ENCODE data around the gene R3HDML. TPM values are rescaled to one million over a fixed set of nuclear protein-coding genes. Genes with fewer than 3 reads are reported as not detected.

R3HDML gene
- total and polyA plus RNA-seq, 2 of the 13 experiments (the other 11 are each of a cell fraction or from before 2014, with no cell fraction given), result not detected

- TF ChIP-seq ZBED4 (CRISPR knock-in tag; IDR thresholded peaks at IDR 0.05; ENCODE audit: borderline replicate concordance) (0 out of 2 replicates have a peak, but pooled peaks have one; percentile 17), ZNF253 (CRISPR knock-in tag; IDR thresholded peaks at IDR 0.05; ENCODE audit: borderline replicate concordance) (no peak; the same call in 1 of the 2 replicates), ZNF441 (CRISPR knock-in tag; IDR thresholded peaks at IDR 0.05; ENCODE audit: borderline replicate concordance) (peak; percentile 72), NFATC3 (CRISPR knock-in tag; IDR thresholded peaks at IDR 0.05) (peak; percentile 67; the same call in 1 of the 2 replicates), ZNF761 (CRISPR knock-in tag; conservative IDR thresholded peaks at IDR 0.05) (0 out of 2 replicates have a peak, but pooled peaks have one; percentile 24), EEA1 (CRISPR knock-in tag; IDR thresholded peaks at IDR 0.05; ENCODE audit: borderline replicate concordance) (peak; percentile 84), MNT (IDR thresholded peaks at IDR 0.05) (no peak), ZNF839 (CRISPR knock-in tag; IDR thresholded peaks at IDR 0.05; ENCODE audit: borderline replicate concordance) (no peak), HES4 (CRISPR knock-in tag; IDR thresholded peaks at IDR 0.05; ENCODE audit: borderline replicate concordance) (no peak), HIVEP1 (CRISPR knock-in tag; IDR thresholded peaks at IDR 0.05) (peak; percentile 77; the same call in 1 of the 2 replicates), BRF2 (CRISPR knock-in tag; IDR thresholded peaks at IDR 0.05) (no peak), GMEB1 (CRISPR knock-in tag; IDR thresholded peaks at IDR 0.05; ENCODE audit: borderline replicate concordance) (peak; percentile 49; the same call in 1 of the 2 replicates), ZNF816 (CRISPR knock-in tag; IDR thresholded peaks at IDR 0.05; ENCODE audit: borderline replicate concordance) (no peak; the same call in 1 of the 2 replicates), ARNTL (CRISPR knock-in tag; IDR thresholded peaks at IDR 0.05) (no peak), EP300 (IDR thresholded peaks at IDR 0.05; ENCODE audit: low read depth in 2 of 2, low read length in 2 of 2) (peak in 1 of 2 experiments; percentile 60; a peak in 2 of 4 replicates), EP300 (CRISPR knock-in tag; IDR thresholded peaks at IDR 0.05; ENCODE audit: borderline replicate concordance) (no peak; the same call in 1 of the 2 replicates), ZBTB33 (CRISPR knock-in tag; IDR thresholded peaks at IDR 0.05) (no peak)
Measured at GRCh38 chr20:44392776-44393607, 56.1 kb downstream of the R3HDML start (continued).

Data from HepG2 (cell line).